Measurements from ENCODE around the gene SMG6. TPM values are rescaled to one million over a fixed set of nuclear protein-coding genes. Genes with fewer than 3 reads are reported as not detected.

SMG6 gene
- total RNA-seq, 1 donor: 42.7 TPM

DNA sequence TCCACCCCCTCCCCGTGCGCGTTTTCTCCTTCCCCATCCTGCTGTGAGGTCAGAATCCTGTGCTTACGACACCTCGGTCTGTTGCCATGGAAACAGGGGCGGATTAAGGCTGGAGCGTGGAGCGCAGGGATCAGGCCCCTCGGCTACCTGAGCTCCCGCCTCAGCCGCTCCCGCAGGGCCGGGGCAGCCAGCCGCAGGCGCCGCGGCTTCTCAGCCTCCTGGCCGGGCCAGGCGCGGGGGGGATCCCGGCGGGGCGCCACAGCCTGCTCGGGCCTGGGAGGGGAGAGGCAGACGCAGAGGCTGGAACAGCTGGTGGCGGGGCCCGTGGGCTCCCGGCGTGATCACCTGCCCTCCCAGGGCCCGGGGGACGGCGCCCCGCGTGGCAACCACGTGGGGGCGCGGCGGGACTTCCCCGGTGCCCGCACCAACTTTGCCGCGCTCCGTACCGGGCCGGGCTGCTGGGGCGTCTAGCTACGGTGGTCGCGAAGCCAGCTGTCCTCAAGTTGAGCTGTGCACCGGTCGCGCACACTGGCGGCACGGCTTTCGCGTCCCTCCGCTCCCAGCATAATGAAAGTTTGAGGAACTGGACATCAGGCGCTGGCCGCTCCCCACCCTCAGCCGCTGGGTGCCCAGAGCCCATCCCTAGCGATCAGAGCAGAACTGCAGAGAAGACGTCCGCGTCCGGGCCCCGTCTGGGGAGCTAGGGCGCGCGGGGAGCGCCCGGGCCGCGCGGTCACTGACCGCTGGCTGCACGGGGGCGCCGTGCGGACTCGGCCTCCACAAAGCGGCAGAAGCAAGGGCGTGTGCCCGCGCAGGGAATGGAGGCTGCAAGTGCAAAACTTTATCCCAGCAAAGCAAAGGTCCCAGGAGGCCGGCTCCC, 279.7 kb downstream of the SMG6 start:
- H3K4me2 ChIP-seq (ENCODE audit: insufficient read depth, low read length): peak overlapping the region; percentile 79
- H3K4me3 ChIP-seq (ENCODE audit: insufficient read depth, low read length): peak overlapping the region; percentile 67
- no peak overlapping the region for H3K27ac ChIP-seq (ENCODE audit: low read depth, low read length)
- H4K20me1 ChIP-seq (ENCODE audit: insufficient read depth, low read length): no peaks in the 10 kb centered on the region
- TF ChIP-seq, protein P1, sequence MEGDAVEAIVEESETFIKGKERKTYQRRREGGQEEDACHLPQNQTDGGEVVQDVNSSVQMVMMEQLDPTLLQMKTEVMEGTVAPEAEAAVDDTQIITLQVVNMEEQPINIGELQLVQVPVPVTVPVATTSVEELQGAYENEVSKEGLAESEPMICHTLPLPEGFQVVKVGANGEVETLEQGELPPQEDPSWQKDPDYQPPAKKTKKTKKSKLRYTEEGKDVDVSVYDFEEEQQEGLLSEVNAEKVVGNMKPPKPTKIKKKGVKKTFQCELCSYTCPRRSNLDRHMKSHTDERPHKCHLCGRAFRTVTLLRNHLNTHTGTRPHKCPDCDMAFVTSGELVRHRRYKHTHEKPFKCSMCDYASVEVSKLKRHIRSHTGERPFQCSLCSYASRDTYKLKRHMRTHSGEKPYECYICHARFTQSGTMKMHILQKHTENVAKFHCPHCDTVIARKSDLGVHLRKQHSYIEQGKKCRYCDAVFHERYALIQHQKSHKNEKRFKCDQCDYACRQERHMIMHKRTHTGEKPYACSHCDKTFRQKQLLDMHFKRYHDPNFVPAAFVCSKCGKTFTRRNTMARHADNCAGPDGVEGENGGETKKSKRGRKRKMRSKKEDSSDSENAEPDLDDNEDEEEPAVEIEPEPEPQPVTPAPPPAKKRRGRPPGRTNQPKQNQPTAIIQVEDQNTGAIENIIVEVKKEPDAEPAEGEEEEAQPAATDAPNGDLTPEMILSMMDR (IDR thresholded peaks at IDR 0.05; ENCODE audit: extremely low read depth, low read depth, low read length): no peak
- H2AFZ ChIP-seq (ENCODE audit: low read length): no peak overlapping the region
- H3K9me3 ChIP-seq (ENCODE audit: low read depth, low read length): no peaks in the 10 kb centered on the region
- peak; percentile 92 for DNase-seq (ENCODE audit: insufficient read length, low spot score, missing footprints)
- H3K27me3 ChIP-seq (ENCODE audit: insufficient read depth, low read length): peaks cover 53% of the 10 kb centered on the region
- no peaks in the 10 kb centered on the region for H3K79me2 ChIP-seq (ENCODE audit: insufficient read depth, low read length)
- H3K4me1 ChIP-seq (ENCODE audit: insufficient read depth, low read length): peaks cover 27% of the 10 kb centered on the region
- no peaks in the 10 kb centered on the region for H3K36me3 ChIP-seq (ENCODE audit: insufficient read depth, low read length)

DNA sequence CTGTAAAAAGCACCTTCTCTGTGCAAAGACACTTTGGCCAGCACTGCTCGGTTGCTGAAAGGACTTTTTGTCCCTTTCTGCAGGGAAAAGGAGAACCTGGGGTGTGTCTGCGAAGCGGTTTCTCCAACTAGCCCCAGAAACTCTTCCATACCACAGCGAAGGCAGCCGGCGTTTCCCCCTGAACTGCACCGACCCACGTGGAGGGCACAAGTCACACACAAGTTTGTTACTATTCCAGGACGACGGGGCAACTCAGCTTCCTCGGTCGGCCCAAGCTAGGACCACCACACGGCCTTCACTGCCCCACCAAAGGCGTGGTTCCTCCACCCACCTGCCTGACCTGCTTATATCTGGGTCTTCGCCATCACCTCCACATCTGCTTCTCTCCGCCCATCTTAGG, 280.3 kb downstream of the SMG6 start:
- no peaks in the 10 kb centered on the region for H3K36me3 ChIP-seq (ENCODE audit: insufficient read depth, low read length)
- no peak overlapping the region for H3K27ac ChIP-seq (ENCODE audit: low read depth, low read length)
- H4K20me1 ChIP-seq (ENCODE audit: insufficient read depth, low read length): no peaks in the 10 kb centered on the region
- H3K4me1 ChIP-seq (ENCODE audit: insufficient read depth, low read length): peaks cover 20% of the 10 kb centered on the region
- peak; percentile 14 for DNase-seq (ENCODE audit: insufficient read length, low spot score, missing footprints)
- no peaks in the 10 kb centered on the region for H3K9me3 ChIP-seq (ENCODE audit: low read depth, low read length)
- no peak overlapping the region for H2AFZ ChIP-seq (ENCODE audit: low read length)
- no peaks in the 10 kb centered on the region for H3K79me2 ChIP-seq (ENCODE audit: insufficient read depth, low read length)
- H3K4me2 ChIP-seq (ENCODE audit: insufficient read depth, low read length): no peak overlapping the region
- no peak overlapping the region for H3K4me3 ChIP-seq (ENCODE audit: insufficient read depth, low read length)
- TF ChIP-seq, protein P1 (IDR thresholded peaks at IDR 0.05; ENCODE audit: extremely low read depth, low read depth, low read length): no peak
- H3K27me3 ChIP-seq (ENCODE audit: insufficient read depth, low read length): peaks cover 56% of the 10 kb centered on the region

DNA sequence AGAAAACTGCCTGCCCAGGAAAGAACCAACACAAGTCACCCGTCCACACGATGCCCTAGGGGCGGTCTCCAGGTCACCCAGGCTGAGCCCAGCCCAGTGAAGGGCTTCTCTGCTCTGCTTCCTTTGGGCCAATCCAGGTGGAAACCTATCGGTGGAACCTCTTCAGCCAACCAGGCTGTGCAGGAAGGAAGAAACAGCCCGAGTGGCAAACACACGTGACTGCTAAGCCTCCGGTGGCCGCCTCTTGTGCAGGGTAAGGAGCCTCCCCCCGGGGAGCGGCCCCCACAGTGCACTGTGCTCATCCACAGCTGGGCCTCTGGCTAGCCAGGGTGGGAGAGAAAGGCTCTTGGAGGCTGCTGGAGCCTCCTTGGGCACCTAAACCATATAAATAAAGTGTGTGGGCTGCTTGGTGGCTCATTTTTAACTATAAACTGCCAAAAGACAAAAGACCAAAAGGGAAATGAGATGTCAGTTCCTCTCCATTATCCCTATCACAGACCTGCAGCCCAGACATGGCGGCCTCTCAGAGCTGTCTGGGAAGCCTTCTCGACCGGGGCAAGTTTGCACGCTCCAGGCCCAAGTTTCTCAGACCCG, 280.8 kb downstream of the SMG6 start:
- H3K27me3 ChIP-seq (ENCODE audit: insufficient read depth, low read length): peaks cover 56% of the 10 kb centered on the region

More for the DNA sequence above, 280.8 kb downstream of the SMG6 start:
- H3K4me1 ChIP-seq (ENCODE audit: insufficient read depth, low read length): peaks cover 15% of the 10 kb centered on the region
- TF ChIP-seq, protein P1 (IDR thresholded peaks at IDR 0.05; ENCODE audit: extremely low read depth, low read depth, low read length): no peak
- H2AFZ ChIP-seq (ENCODE audit: low read length): no peak overlapping the region
- H3K36me3 ChIP-seq (ENCODE audit: insufficient read depth, low read length): no peaks in the 10 kb centered on the region
- no peaks in the 10 kb centered on the region for H4K20me1 ChIP-seq (ENCODE audit: insufficient read depth, low read length)
- H3K4me3 ChIP-seq (ENCODE audit: insufficient read depth, low read length): no peak overlapping the region
- H3K9me3 ChIP-seq (ENCODE audit: low read depth, low read length): no peaks in the 10 kb centered on the region
- DNase-seq (ENCODE audit: insufficient read length, low spot score, missing footprints): peak; percentile 79
- no peaks in the 10 kb centered on the region for H3K79me2 ChIP-seq (ENCODE audit: insufficient read depth, low read length)
- no peak overlapping the region for H3K4me2 ChIP-seq (ENCODE audit: insufficient read depth, low read length)
- H3K27ac ChIP-seq (ENCODE audit: low read depth, low read length): no peak overlapping the region

All from osteoblast (primary cell).